Epithelial cell of proximal tubule (primary cell): ENCODE data around the gene SOHLH1. TPM values are rescaled to one million over a fixed set of nuclear protein-coding genes. Genes with fewer than 3 reads are reported as not detected.

Experiments
- DNase-seq: peaks from one replicate; pipeline ENCODE4 v3.0.0-alpha.2; 2011; ENCODE audit warnings: low read depth
- H3K4me3 ChIP-seq: 2 replicates; pipeline ENCODE4 v1.5.1; 2011; ENCODE audit warnings: low read depth, mild to moderate bottlenecking, low read length
- total RNA-seq: library from RNA; depleted of rRNA; stranded (reverse); fragments of >200 nt; gene quantifications from 2 replicates; pipeline ENCODE4 v1.2.3, GENCODE V29; 2015
- TF ChIP-seq, protein P1 (sequence below): conservative IDR thresholded peaks from 2 replicates; pipeline ENCODE4 v1.5.1; 2012; ENCODE audit warnings: low read depth, mild to moderate bottlenecking, low read length

SOHLH1 gene, protein sequence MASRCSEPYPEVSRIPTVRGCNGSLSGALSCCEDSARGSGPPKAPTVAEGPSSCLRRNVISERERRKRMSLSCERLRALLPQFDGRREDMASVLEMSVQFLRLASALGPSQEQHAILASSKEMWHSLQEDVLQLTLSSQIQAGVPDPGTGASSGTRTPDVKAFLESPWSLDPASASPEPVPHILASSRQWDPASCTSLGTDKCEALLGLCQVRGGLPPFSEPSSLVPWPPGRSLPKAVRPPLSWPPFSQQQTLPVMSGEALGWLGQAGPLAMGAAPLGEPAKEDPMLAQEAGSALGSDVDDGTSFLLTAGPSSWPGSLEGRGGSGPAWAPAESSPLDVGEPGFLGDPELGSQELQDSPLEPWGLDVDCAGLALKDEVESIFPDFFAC
- total RNA-seq = not detected in 2 replicates

DNA sequence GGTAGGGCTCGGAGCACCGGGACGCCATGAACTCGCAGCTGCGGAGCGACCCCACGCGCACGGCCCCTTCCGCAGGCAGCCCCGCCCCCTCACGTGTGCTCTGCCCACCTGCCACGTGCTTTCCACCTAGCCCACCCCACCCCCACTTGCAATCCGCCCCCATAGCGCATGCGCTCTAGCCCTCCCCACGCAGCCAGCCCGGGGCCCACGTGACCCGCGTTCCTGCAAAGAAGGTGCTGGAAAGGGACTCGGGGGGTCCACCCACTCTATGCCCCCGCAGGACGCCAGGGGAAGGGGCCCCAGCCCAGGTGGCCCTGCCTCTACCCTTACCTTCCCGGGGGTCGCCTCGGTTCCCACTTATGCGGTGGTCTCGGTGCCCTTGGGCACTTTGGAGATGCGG lies at the start of gene SOHLH1:
TSS of gene SOHLH1 (minus strand) at position 42 of the 400 bp plus-strand sequence. CDS start at position 28, 14 bp downstream.
- TF ChIP-seq, protein P1, sequence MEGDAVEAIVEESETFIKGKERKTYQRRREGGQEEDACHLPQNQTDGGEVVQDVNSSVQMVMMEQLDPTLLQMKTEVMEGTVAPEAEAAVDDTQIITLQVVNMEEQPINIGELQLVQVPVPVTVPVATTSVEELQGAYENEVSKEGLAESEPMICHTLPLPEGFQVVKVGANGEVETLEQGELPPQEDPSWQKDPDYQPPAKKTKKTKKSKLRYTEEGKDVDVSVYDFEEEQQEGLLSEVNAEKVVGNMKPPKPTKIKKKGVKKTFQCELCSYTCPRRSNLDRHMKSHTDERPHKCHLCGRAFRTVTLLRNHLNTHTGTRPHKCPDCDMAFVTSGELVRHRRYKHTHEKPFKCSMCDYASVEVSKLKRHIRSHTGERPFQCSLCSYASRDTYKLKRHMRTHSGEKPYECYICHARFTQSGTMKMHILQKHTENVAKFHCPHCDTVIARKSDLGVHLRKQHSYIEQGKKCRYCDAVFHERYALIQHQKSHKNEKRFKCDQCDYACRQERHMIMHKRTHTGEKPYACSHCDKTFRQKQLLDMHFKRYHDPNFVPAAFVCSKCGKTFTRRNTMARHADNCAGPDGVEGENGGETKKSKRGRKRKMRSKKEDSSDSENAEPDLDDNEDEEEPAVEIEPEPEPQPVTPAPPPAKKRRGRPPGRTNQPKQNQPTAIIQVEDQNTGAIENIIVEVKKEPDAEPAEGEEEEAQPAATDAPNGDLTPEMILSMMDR = no peak
- H3K4me3 ChIP-seq = no peak within 1 kb of the TSS
- DNase-seq = no peak

DNA sequence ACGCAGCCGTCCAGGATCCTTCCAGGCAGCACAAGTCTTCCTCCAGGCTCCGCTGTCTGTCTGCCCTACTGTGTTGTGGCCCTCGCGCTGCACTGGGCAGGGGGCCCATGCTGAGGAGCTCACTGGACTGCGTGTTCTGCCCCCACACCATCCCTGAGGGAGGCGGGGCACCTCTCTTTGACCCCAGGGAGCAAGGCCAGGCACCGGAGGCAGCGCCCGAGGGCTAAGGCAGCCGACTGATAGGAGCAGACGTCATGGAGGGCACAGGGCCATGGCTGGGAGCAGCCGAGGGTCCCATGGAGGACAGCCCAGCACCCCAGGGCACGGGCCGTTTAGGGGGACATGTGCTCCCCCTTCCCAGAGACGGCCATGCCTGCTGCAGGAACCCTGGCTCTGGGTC lies 49.4 kb upstream of the SOHLH1 start:
- TF ChIP-seq, protein P1 = no peak
- H3K4me3 ChIP-seq = no peak overlapping the region
- DNase-seq = no peak

DNA sequence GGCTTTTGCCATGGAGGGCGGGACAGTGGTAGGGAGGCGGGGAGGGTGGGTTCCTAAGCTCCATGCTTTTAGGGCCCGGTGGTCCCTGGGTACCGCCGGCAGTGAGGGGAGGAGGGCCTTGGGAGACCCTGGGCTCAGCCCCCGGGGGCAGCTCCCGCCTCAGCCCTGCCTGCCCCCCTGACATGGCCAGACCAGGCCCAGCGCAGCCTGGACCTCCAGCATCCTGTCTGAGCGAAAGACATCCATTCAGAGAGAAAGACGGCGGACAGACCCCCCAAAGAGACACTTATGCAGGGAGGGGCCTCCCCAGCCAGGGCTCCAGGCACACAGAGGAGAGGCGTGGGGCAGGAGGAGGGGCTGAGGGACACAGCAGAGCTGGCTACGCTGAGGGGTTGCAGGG lies 48.0 kb upstream of the SOHLH1 start:
- TF ChIP-seq, protein P1 = no peak
- DNase-seq = no peak
- no peak overlapping the region for H3K4me3 ChIP-seq

DNA sequence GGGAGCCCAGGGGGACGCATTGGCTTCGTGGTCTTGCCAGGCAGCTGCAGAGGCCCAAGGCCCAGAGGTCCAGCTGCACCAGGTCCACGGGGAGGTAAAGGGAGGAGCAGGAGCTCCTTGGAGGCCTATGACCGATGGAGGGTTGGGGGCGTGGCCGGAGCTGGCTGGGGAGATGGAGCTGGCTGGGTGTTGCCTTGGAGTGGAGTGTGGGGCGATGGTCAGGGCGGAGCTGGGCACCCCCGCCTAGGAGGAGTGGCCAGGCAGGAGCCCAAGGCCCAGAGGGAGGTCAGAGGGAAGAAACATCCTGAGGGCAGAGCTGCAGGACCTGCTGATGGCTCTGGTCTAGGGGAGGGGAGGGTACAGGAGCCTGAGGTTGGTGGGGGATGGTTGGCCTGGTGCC lies 47.3 kb upstream of the SOHLH1 start:
- no peak overlapping the region for H3K4me3 ChIP-seq
- TF ChIP-seq, protein P1 = no peak
- DNase-seq = no peak

DNA sequence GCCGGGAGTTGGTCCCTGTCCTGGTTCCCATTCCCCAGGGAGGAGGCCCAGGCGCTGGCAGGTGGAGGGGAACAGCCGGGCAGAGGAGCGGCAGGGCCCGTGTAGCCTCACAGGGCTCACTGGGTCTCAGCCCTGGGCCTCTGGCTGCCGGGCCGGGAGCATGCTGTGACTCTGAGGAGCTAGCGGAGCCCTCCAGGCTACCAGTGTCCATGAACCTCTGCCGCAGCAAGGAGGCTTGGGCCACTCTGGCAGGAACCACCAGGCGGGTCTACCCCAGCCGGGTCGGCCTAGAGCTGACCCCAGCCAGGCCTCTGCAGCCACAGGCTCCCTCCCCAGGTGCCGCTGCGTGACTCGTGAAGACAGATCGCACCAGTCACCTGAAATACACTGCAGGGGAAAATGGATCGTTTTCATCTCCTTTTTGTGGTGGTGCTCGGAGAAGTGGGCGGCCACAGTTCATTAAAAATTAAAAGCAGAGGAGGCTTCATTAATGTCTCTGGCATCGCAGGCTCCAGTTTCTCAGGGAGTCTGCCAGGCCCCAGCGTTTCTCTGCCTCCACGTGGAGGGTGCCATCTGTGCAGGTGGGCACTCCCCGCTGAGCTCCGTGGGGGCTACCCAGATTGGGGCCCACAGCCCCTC lies 46.5 kb upstream of the SOHLH1 start:
- TF ChIP-seq, protein P1 = no peak
- DNase-seq = no peak
- no peak overlapping the region for H3K4me3 ChIP-seq

DNA sequence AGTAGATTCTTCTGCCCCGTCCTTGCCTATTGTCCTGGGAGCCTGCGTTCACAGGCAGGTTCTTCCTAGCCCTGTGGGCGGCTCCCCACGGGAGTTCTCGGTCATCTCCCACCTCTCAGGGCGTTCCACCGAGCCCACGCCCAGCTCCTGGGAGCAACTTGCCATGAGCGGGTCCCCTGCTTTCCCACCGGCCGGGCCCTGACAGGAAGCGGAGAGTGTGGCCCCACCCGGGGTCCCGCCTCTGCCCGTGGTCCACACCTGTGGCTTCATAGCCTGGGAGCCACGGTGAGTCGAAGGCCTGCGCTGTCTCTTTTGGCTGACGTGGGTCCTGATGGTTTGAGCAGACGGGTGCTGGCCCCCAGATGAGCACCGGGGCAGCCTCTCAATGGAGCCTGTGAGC lies 45.9 kb upstream of the SOHLH1 start:
- no peak for DNase-seq
- H3K4me3 ChIP-seq = no peak overlapping the region
- TF ChIP-seq, protein P1 = no peak
